ENCODE data around the gene FGF14.

FGF14 gene

DNA sequence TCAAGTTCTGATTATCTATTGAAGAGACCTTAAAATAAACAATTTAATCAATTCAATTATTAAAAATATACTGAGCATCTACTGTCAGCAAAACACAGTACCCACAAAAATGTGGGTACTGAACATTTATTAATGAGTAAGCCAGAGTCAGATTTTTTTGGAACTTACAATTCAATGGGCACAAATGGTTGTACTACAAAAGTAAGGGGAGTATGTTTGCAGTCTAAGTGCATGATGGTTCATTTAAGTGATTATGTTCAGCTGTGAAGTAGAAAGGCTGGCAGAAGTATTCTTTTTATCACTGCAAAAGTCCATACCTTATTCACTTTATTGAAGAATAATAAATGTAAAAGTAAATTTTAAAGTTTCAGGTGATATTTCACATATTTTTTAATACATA, 27.6 kb downstream of the FGF14 start:
- DNase-seq (ENCODE audit: extremely low read depth, low read depth), result no peak
- TF ChIP-seq, protein P1, sequence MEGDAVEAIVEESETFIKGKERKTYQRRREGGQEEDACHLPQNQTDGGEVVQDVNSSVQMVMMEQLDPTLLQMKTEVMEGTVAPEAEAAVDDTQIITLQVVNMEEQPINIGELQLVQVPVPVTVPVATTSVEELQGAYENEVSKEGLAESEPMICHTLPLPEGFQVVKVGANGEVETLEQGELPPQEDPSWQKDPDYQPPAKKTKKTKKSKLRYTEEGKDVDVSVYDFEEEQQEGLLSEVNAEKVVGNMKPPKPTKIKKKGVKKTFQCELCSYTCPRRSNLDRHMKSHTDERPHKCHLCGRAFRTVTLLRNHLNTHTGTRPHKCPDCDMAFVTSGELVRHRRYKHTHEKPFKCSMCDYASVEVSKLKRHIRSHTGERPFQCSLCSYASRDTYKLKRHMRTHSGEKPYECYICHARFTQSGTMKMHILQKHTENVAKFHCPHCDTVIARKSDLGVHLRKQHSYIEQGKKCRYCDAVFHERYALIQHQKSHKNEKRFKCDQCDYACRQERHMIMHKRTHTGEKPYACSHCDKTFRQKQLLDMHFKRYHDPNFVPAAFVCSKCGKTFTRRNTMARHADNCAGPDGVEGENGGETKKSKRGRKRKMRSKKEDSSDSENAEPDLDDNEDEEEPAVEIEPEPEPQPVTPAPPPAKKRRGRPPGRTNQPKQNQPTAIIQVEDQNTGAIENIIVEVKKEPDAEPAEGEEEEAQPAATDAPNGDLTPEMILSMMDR (IDR thresholded peaks at IDR 0.05; ENCODE audit: low read depth, low read length, missing control alignments), result no peak
- no peak overlapping the region for H3K4me3 ChIP-seq (replicated peaks; ENCODE audit: low read depth, low read length)

DNA sequence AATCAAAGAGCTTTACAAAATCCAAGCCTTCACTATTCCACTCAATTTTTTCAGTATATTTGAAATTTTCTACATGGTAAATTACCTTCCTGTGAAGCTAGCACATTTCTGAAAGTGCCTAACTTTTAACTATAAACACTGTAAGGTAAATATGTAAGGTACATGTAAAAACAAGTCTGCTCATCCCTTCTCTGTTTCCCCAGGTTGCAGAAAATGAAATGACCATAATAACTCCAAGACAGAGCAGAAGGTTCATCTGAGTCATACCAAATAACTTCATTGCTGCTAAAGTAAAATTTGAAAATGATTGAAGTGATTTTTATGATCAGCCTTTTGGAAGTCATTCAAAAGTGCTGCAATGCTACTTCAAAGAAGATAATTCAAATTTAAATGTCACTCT, 28.6 kb downstream of the FGF14 start:
- TF ChIP-seq, protein P1 (IDR thresholded peaks at IDR 0.05; ENCODE audit: low read depth, low read length, missing control alignments), result no peak

DNA sequence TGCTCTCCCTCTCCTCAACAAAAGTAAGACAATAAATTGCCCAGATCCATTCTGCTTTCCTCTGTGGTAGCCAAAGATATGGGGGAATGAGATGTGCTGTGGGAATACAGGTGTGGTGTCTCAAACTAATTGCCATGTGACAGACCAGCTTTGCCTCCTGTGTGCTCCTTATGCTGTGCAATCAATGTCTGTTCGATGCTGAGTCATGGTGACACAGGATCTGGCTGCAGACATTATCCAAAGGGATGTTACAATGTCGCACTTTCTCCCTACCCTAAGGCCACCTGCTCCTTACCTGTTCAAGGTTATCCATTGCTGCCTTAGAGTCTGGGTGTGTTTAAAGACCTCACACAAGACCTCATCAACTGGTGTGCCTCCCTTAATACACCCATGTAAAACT, 32.5 kb downstream of the FGF14 start:
- DNase-seq (ENCODE audit: extremely low read depth, low read depth), result no peak
- H3K4me3 ChIP-seq (replicated peaks; ENCODE audit: low read depth, low read length), result no peak overlapping the region
- TF ChIP-seq, protein P1 (IDR thresholded peaks at IDR 0.05; ENCODE audit: low read depth, low read length, missing control alignments), result no peak

More for the DNA sequence above, 28.6 kb downstream of the FGF14 start:
- no peak overlapping the region for H3K4me3 ChIP-seq (replicated peaks; ENCODE audit: low read depth, low read length)
- DNase-seq (ENCODE audit: extremely low read depth, low read depth), result no peak

DNA sequence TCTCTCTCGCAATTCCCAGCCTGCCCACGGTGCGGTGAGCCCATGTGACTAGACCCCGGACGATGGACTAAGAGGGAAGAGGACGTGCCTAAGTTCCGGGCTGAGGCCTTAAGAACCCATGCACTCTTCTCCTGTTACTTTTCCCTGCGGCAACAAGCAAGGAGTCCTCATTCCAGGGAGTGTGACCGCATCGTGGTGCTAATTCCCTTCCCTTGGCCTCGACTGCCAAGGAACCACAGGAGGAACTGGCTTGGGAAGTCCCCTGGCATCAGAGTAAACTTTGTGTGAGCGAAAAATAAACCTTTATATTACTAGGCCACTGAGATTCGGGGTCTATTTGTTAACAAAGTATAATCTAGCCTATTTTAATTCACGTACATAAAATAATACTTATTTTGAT, 34.0 kb downstream of the FGF14 start:
- TF ChIP-seq, protein P1 (IDR thresholded peaks at IDR 0.05; ENCODE audit: low read depth, low read length, missing control alignments), result no peak

DNA sequence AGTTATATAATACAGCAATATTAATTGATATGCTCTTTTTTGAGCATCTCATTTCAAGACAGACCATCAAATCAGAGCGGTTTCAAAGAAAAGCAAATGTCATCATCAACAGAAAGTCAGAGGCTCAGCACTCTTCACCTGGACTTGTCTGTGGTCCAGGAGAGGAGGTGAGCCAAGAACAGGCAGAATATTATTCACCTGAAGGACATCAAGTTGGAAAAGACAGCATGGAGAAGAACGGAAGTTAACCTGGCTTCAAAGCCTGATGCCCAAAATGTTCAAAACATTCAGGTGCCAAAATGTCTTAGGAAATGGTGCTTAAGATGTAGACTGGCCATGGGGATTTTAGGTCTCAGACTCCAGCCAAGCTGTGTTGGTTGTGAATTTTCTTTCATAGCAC, 40.7 kb downstream of the FGF14 start:
- TF ChIP-seq, protein P1 (IDR thresholded peaks at IDR 0.05; ENCODE audit: low read depth, low read length, missing control alignments), result no peak
- H3K4me3 ChIP-seq (replicated peaks; ENCODE audit: low read depth, low read length), result no peak overlapping the region
- DNase-seq (ENCODE audit: extremely low read depth, low read depth), result no peak

More for the DNA sequence above, 34.0 kb downstream of the FGF14 start:
- DNase-seq (ENCODE audit: extremely low read depth, low read depth), result no peak
- H3K4me3 ChIP-seq (replicated peaks; ENCODE audit: low read depth, low read length), result no peak overlapping the region

DNA sequence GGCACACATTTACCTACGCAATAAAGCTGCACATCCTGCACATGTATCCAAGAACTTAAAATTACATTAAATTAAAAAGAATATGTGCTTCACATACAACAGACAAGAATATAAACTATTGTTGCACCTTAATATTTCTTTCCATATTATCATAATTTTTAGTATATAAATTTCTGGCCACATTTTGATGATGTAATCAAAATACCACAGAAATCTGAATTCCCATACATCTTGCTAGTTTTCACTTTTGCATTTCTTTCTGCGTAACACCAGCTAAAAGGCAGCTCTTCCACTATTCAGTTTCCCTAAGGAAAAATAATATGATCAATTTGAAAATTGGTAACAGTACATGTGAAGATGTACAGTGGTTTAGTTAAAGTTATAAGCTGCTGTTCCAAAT, 42.6 kb downstream of the FGF14 start:
- DNase-seq (ENCODE audit: extremely low read depth, low read depth), result no peak
- TF ChIP-seq, protein P1 (IDR thresholded peaks at IDR 0.05; ENCODE audit: low read depth, low read length, missing control alignments), result no peak
- no peak overlapping the region for H3K4me3 ChIP-seq (replicated peaks; ENCODE audit: low read depth, low read length)

DNA sequence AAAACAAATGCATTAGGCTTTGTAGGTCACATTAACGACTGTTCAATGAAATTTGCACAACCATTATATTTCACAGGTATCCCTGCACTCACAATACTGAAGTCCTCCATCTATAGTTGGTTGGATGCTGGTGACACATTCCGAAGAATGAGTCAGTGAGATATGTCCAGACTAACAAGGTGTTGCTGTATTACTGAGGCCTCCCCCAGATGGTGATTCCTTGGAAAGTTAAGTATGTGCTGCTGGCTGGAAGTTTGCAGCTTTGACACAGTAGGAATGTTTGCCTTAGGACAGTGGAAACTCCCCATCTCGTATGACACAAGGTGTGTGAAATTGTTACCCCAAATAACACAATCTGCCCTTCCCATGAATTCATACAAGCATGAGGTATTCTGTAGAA, 46.6 kb downstream of the FGF14 start:
- no peak overlapping the region for H3K4me3 ChIP-seq (replicated peaks; ENCODE audit: low read depth, low read length)
- TF ChIP-seq, protein P1 (IDR thresholded peaks at IDR 0.05; ENCODE audit: low read depth, low read length, missing control alignments), result no peak
- DNase-seq (ENCODE audit: extremely low read depth, low read depth), result no peak

All from HFF-Myc (cell line).